Measurements from ENCODE around the gene FIBP.

FIBP gene

GRCh38 chr11:65915101-65915820, 27.0 kb upstream of the FIBP start:
- H3K9me3 ChIP-seq (ENCODE audit: control insufficient read depth in 2 of 2, low read length in 2 of 2), result no peaks in the 10 kb centered on the region
- H3K27me3 ChIP-seq (ENCODE audit: control insufficient read depth in 2 of 2, insufficient read depth in 2 of 2, low read length in 2 of 2), result no peaks in the 10 kb centered on the region
- H3K4me3 ChIP-seq (ENCODE audit: low read length in 2 of 2), result no peak overlapping the region
- H3K36me3 ChIP-seq (ENCODE audit: control insufficient read depth in 2 of 2, insufficient read depth in 2 of 2, low read length in 2 of 2), result no peaks in the 10 kb centered on the region
- H3K27ac ChIP-seq (ENCODE audit: low read depth in 2 of 2, low read length in 2 of 2), result peak overlapping the region; percentile 52 to 70
- no peak overlapping the region for H3K9ac ChIP-seq (ENCODE audit: low read depth in 1 of 2, low read length in 2 of 2)
- peaks cover 36 to 39% of the 10 kb centered on the region in 2 donors for H3K4me1 ChIP-seq (ENCODE audit: control insufficient read depth in 2 of 2, insufficient read depth in 2 of 2, low read length in 2 of 2)

- Histone ChIP-seq H3K27me3 (ENCODE audit: control insufficient read depth in 2 of 2, insufficient read depth in 2 of 2, low read length in 2 of 2) (peaks cover 0 to 1% of the 10 kb centered on the region in 2 donors), H3K9me3 (ENCODE audit: control insufficient read depth in 2 of 2, low read length in 2 of 2) (no peaks in the 10 kb centered on the region), H3K4me1 (ENCODE audit: control insufficient read depth in 2 of 2, insufficient read depth in 2 of 2, low read length in 2 of 2) (peaks cover 30% of the 10 kb centered on the region in 2 donors), H3K4me3 (ENCODE audit: low read length in 2 of 2) (no peak overlapping the region), H3K27ac (ENCODE audit: low read depth in 2 of 2, low read length in 2 of 2) (no peak overlapping the region), H3K9ac (ENCODE audit: low read depth in 1 of 2, low read length in 2 of 2) (no peak overlapping the region), H3K36me3 (ENCODE audit: control insufficient read depth in 2 of 2, insufficient read depth in 2 of 2, low read length in 2 of 2) (no peaks in the 10 kb centered on the region)
Observed at GRCh38 chr11:65912845-65913244, 24.6 kb upstream of the FIBP start.

DNA sequence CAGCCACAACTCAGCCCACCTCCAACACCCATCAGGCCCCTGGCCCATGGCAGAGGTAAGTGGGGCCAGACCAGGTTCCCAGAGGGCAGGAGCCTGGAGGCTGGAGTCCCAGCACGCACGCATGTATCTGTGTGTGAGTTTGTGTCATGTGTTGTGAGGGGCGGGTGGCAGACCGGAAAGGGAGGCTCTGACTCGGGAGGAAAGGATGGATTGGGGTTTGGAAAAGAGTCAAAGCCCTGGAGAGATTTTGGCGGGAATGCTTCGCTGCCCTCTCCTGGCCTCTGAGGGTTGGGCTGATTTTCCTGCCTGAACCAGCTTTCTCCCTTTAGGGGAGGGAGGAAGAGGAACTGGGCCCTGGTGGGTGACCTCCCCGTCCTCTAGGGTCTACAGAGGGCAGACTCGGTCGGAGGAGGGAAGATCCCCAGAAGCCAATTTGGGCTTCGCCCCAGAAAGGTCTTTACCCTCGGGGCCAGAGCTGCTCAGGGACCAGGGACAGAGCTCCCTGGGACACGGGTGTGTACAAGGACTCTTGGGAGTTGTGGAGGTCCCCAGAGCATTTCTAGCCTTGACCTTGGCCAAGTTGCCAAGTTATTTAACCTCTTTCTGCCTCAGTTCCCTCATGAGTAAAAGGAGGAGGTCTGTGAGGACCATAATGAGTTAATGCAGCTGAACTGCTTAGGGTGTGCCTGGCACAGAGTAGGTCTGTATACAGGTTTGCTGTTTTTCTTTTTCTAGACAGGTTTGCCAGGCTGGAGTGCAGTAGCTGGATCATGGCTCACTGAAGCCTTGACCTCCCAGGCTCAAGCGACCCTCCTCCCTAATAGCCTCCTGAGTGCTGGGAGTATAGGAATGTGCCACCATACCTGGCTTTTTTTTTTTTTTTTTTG, 23.7 kb upstream of the FIBP start:
- peak overlapping the region in 1 of 2 donors; percentile 16 for H3K27ac ChIP-seq (ENCODE audit: low read depth in 2 of 2, low read length in 2 of 2)
- no peak overlapping the region for H3K4me3 ChIP-seq (ENCODE audit: low read length in 2 of 2)
- peaks cover 21% of the 10 kb centered on the region in 2 donors for H3K4me1 ChIP-seq (ENCODE audit: control insufficient read depth in 2 of 2, insufficient read depth in 2 of 2, low read length in 2 of 2)
- peaks cover 0 to 4% of the 10 kb centered on the region in 2 donors for H3K27me3 ChIP-seq (ENCODE audit: control insufficient read depth in 2 of 2, insufficient read depth in 2 of 2, low read length in 2 of 2)
- no peaks in the 10 kb centered on the region for H3K36me3 ChIP-seq (ENCODE audit: control insufficient read depth in 2 of 2, insufficient read depth in 2 of 2, low read length in 2 of 2)
- no peak overlapping the region for H3K9ac ChIP-seq (ENCODE audit: low read depth in 1 of 2, low read length in 2 of 2)
- no peaks in the 10 kb centered on the region for H3K9me3 ChIP-seq (ENCODE audit: control insufficient read depth in 2 of 2, low read length in 2 of 2)

- H3K27me3 ChIP-seq (ENCODE audit: control insufficient read depth in 2 of 2, insufficient read depth in 2 of 2, low read length in 2 of 2), result peaks cover 0 to 4% of the 10 kb centered on the region in 2 donors
- H3K27ac ChIP-seq (ENCODE audit: low read depth in 2 of 2, low read length in 2 of 2), result no peak overlapping the region
- H3K36me3 ChIP-seq (ENCODE audit: control insufficient read depth in 2 of 2, insufficient read depth in 2 of 2, low read length in 2 of 2), result no peaks in the 10 kb centered on the region
- no peaks in the 10 kb centered on the region for H3K9me3 ChIP-seq (ENCODE audit: control insufficient read depth in 2 of 2, low read length in 2 of 2)
- no peak overlapping the region for H3K9ac ChIP-seq (ENCODE audit: low read depth in 1 of 2, low read length in 2 of 2)
- peaks cover 11 to 13% of the 10 kb centered on the region in 2 donors for H3K4me1 ChIP-seq (ENCODE audit: control insufficient read depth in 2 of 2, insufficient read depth in 2 of 2, low read length in 2 of 2)
- H3K4me3 ChIP-seq (ENCODE audit: low read length in 2 of 2), result no peak overlapping the region
Observed at GRCh38 chr11:65907878-65908277, 19.6 kb upstream of the FIBP start.

DNA sequence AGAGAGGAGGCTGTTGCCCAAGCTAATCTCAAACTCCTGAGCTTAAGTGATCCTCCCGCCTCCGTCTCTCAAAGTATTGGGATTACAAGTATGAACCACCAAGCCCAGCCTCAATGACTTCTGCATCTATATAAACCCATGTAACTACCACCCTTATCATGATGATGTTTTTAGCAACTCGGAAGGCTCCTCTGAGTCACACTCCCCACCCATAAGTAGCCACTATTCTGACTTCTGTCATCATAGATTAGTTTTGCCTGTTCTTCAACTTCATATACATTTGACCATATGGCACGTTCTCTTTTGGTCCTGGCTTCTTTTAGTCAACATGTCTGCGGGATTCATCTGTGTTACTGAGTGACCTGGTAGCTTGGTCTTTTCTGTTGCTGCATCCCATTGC, 18.3 kb upstream of the FIBP start:
- no peak overlapping the region for H3K4me3 ChIP-seq (ENCODE audit: low read length in 2 of 2)
- H3K4me1 ChIP-seq (ENCODE audit: control insufficient read depth in 2 of 2, insufficient read depth in 2 of 2, low read length in 2 of 2), result peaks cover 5 to 6% of the 10 kb centered on the region in 2 donors
- H3K27ac ChIP-seq (ENCODE audit: low read depth in 2 of 2, low read length in 2 of 2), result no peak overlapping the region
- no peaks in the 10 kb centered on the region for H3K36me3 ChIP-seq (ENCODE audit: control insufficient read depth in 2 of 2, insufficient read depth in 2 of 2, low read length in 2 of 2)
- no peak overlapping the region for H3K9ac ChIP-seq (ENCODE audit: low read depth in 1 of 2, low read length in 2 of 2)
- H3K27me3 ChIP-seq (ENCODE audit: control insufficient read depth in 2 of 2, insufficient read depth in 2 of 2, low read length in 2 of 2), result peaks cover 0 to 7% of the 10 kb centered on the region in 2 donors
- no peaks in the 10 kb centered on the region for H3K9me3 ChIP-seq (ENCODE audit: control insufficient read depth in 2 of 2, low read length in 2 of 2)

- Histone ChIP-seq H3K9ac (ENCODE audit: low read depth in 1 of 2, low read length in 2 of 2) (no peak overlapping the region), H3K27ac (ENCODE audit: low read depth in 2 of 2, low read length in 2 of 2) (no peak overlapping the region), H3K27me3 (ENCODE audit: control insufficient read depth in 2 of 2, insufficient read depth in 2 of 2, low read length in 2 of 2) (peaks cover 8 to 13% of the 10 kb centered on the region in 2 donors), H3K9me3 (ENCODE audit: control insufficient read depth in 2 of 2, low read length in 2 of 2) (no peaks in the 10 kb centered on the region), H3K4me1 (ENCODE audit: control insufficient read depth in 2 of 2, insufficient read depth in 2 of 2, low read length in 2 of 2) (peaks cover 11 to 12% of the 10 kb centered on the region in 2 donors), H3K4me3 (ENCODE audit: low read length in 2 of 2) (no peak overlapping the region), H3K36me3 (ENCODE audit: control insufficient read depth in 2 of 2, insufficient read depth in 2 of 2, low read length in 2 of 2) (no peaks in the 10 kb centered on the region)
Observed at GRCh38 chr11:65903715-65904114, 15.4 kb upstream of the FIBP start.

DNA sequence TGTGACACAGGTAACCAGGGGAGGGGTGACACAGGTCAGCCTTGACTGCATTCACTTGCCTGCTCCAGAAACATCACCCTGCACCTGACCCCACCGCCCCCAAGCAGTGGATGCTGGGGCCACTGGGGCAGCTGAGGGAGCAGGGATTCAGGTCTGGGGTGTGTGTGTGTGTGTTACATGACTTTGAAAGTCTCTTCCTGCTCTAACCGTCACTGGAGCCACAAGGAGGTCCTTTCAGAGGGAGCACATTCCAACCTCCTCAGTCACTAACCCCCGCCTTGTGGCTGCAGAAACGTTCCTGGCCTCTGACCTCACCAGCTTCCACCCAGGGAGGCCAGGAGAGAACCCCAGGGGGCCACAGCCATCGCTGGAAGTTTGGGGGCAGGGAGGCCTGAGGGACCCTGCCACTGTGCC, 14.8 kb upstream of the FIBP start:
- H3K9me3 ChIP-seq (ENCODE audit: control insufficient read depth in 2 of 2, low read length in 2 of 2), result no peaks in the 10 kb centered on the region
- peaks cover 10 to 16% of the 10 kb centered on the region in 2 donors for H3K27me3 ChIP-seq (ENCODE audit: control insufficient read depth in 2 of 2, insufficient read depth in 2 of 2, low read length in 2 of 2)
- no peak overlapping the region for H3K9ac ChIP-seq (ENCODE audit: low read depth in 1 of 2, low read length in 2 of 2)
- no peaks in the 10 kb centered on the region for H3K36me3 ChIP-seq (ENCODE audit: control insufficient read depth in 2 of 2, insufficient read depth in 2 of 2, low read length in 2 of 2)
- H3K4me1 ChIP-seq (ENCODE audit: control insufficient read depth in 2 of 2, insufficient read depth in 2 of 2, low read length in 2 of 2), result peaks cover 11 to 12% of the 10 kb centered on the region in 2 donors
- no peak overlapping the region for H3K27ac ChIP-seq (ENCODE audit: low read depth in 2 of 2, low read length in 2 of 2)
- H3K4me3 ChIP-seq (ENCODE audit: low read length in 2 of 2), result no peak overlapping the region

DNA sequence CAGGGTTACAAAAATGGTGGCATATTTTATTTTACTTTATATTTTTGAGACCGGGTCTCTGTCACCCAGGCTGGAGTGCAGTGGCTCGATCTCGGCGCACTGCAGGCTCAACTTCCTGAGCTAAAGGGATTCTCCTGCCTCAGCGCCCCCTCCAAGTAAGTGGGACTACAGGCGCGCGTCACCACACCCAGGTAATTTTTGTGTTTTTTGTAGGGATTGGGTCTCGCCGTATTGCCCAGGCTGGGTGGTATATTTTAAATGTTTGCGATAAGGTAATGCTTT, 12.6 kb upstream of the FIBP start:
- H3K27me3 ChIP-seq (ENCODE audit: control insufficient read depth in 2 of 2, insufficient read depth in 2 of 2, low read length in 2 of 2), result peaks cover 10 to 12% of the 10 kb centered on the region in 2 donors
- peak overlapping the region in 1 of 2 donors; percentile 50 for H3K9ac ChIP-seq (ENCODE audit: low read depth in 1 of 2, low read length in 2 of 2)
- H3K4me3 ChIP-seq (ENCODE audit: low read length in 2 of 2), result peak overlapping the region in 1 of 2 donors; percentile 13
- H3K4me1 ChIP-seq (ENCODE audit: control insufficient read depth in 2 of 2, insufficient read depth in 2 of 2, low read length in 2 of 2), result peaks cover 11 to 12% of the 10 kb centered on the region in 2 donors
- H3K27ac ChIP-seq (ENCODE audit: low read depth in 2 of 2, low read length in 2 of 2), result peak overlapping the region in 1 of 2 donors; percentile 23
- no peaks in the 10 kb centered on the region for H3K36me3 ChIP-seq (ENCODE audit: control insufficient read depth in 2 of 2, insufficient read depth in 2 of 2, low read length in 2 of 2)
- H3K9me3 ChIP-seq (ENCODE audit: control insufficient read depth in 2 of 2, low read length in 2 of 2), result no peaks in the 10 kb centered on the region

GRCh38 chr11:65900125-65900898, 12.0 kb upstream of the FIBP start, which contains the start of gene FOSL1:
FOSL1 (minus strand) TSS chr11:65900388; CDS start chr11:65900339, 49 bp downstream.
- H3K36me3 ChIP-seq (ENCODE audit: control insufficient read depth in 2 of 2, insufficient read depth in 2 of 2, low read length in 2 of 2), result no peaks in the 10 kb centered on the region
- peak within 1 kb of the TSS; percentile 54 to 59 for H3K4me3 ChIP-seq (ENCODE audit: low read length in 2 of 2)
- peaks cover 11 to 12% of the 10 kb centered on the region in 2 donors for H3K4me1 ChIP-seq (ENCODE audit: control insufficient read depth in 2 of 2, insufficient read depth in 2 of 2, low read length in 2 of 2)
- peak within 1 kb of the TSS in 1 of 2 donors; percentile 23 for H3K27ac ChIP-seq (ENCODE audit: low read depth in 2 of 2, low read length in 2 of 2)
- H3K9me3 ChIP-seq (ENCODE audit: control insufficient read depth in 2 of 2, low read length in 2 of 2), result no peaks in the 10 kb centered on the region
- H3K9ac ChIP-seq (ENCODE audit: low read depth in 1 of 2, low read length in 2 of 2), result peak within 1 kb of the TSS in 1 of 2 donors; percentile 50
- peaks cover 10 to 12% of the 10 kb centered on the region in 2 donors for H3K27me3 ChIP-seq (ENCODE audit: control insufficient read depth in 2 of 2, insufficient read depth in 2 of 2, low read length in 2 of 2)

Measured in mucosa of rectum (tissue), 2 donors.